ENCODE data around the gene PCNT.
"Not testable (repeated sequence)": the region's sequence is repeated elsewhere in the genome, so short reads cannot be mapped to it uniquely, and the experiment has no call there.

The PCNT gene

GRCh38 chr21:46426313-46427046, 102.5 kb downstream of the PCNT start:
- DNase-seq (ENCODE audit: low read depth): no peak

- DNase-seq (ENCODE audit: low read depth): no peak
These were observed 103.6 kb downstream of the PCNT start for GRCh38 chr21:46427516-46427915.

- no peak for DNase-seq (ENCODE audit: low read depth)
These were observed 104.3 kb downstream of the PCNT start for GRCh38 chr21:46428286-46428685.

- no peak for DNase-seq (ENCODE audit: low read depth)
These were observed 105.2 kb downstream of the PCNT start for GRCh38 chr21:46428987-46429710.

GRCh38 chr21:46429754-46430681, 106.1 kb downstream of the PCNT start:
- no peak for DNase-seq (ENCODE audit: low read depth)

- DNase-seq (ENCODE audit: low read depth): no peak
These were observed 107.5 kb downstream of the PCNT start for GRCh38 chr21:46431448-46431847.

- DNase-seq (ENCODE audit: low read depth): no peak
These were observed 108.0 kb downstream of the PCNT start for GRCh38 chr21:46431884-46432488.

GRCh38 chr21:46433116-46433515, 109.2 kb downstream of the PCNT start:
- not testable (repeated sequence) for DNase-seq (ENCODE audit: low read depth)

GRCh38 chr21:46434322-46434958, 110.5 kb downstream of the PCNT start:
- no peak for DNase-seq (ENCODE audit: low read depth)

- DNase-seq (ENCODE audit: low read depth): no peak
These were observed 111.9 kb downstream of the PCNT start for GRCh38 chr21:46435786-46436227.

GRCh38 chr21:46436621-46437020, 112.7 kb downstream of the PCNT start:
- no peak for DNase-seq (ENCODE audit: low read depth)

- DNase-seq (ENCODE audit: low read depth): no peak
These were observed 113.1 kb downstream of the PCNT start for GRCh38 chr21:46437096-46437498.

- no peak for DNase-seq (ENCODE audit: low read depth)
These were observed 113.6 kb downstream of the PCNT start for GRCh38 chr21:46437511-46437910.

- DNase-seq (ENCODE audit: low read depth): no peak
These were observed 114.3 kb downstream of the PCNT start for GRCh38 chr21:46438241-46438640.

- no peak for DNase-seq (ENCODE audit: low read depth)
These were observed 116.0 kb downstream of the PCNT start for GRCh38 chr21:46439906-46440305.

- DNase-seq (ENCODE audit: low read depth): no peak
These were observed 117.4 kb downstream of the PCNT start for GRCh38 chr21:46441331-46441730.

- DNase-seq (ENCODE audit: low read depth): no peak
These were observed 118.1 kb downstream of the PCNT start for GRCh38 chr21:46441961-46442498.

GRCh38 chr21:46442938-46443337, 119.0 kb downstream of the PCNT start:
- no peak for DNase-seq (ENCODE audit: low read depth)

- no peak for DNase-seq (ENCODE audit: low read depth)
These were observed 120.0 kb downstream of the PCNT start for GRCh38 chr21:46443910-46444309.

- no peak for DNase-seq (ENCODE audit: low read depth)
These were observed 124.2 kb downstream of the PCNT start for GRCh38 chr21:46448108-46448507.

GRCh38 chr21:46448855-46449254, 124.9 kb downstream of the PCNT start:
- DNase-seq (ENCODE audit: low read depth): not testable (repeated sequence)
